Measurements from ENCODE around the gene FHIT. TPM values are rescaled to one million over a fixed set of nuclear protein-coding genes. Genes with fewer than 3 reads are reported as not detected.

The FHIT gene
- total and polyA plus RNA-seq, 2 of the 4 experiments (the other 2 are of a cell fraction), result 0.07 TPM; not detected in 1

DNA sequence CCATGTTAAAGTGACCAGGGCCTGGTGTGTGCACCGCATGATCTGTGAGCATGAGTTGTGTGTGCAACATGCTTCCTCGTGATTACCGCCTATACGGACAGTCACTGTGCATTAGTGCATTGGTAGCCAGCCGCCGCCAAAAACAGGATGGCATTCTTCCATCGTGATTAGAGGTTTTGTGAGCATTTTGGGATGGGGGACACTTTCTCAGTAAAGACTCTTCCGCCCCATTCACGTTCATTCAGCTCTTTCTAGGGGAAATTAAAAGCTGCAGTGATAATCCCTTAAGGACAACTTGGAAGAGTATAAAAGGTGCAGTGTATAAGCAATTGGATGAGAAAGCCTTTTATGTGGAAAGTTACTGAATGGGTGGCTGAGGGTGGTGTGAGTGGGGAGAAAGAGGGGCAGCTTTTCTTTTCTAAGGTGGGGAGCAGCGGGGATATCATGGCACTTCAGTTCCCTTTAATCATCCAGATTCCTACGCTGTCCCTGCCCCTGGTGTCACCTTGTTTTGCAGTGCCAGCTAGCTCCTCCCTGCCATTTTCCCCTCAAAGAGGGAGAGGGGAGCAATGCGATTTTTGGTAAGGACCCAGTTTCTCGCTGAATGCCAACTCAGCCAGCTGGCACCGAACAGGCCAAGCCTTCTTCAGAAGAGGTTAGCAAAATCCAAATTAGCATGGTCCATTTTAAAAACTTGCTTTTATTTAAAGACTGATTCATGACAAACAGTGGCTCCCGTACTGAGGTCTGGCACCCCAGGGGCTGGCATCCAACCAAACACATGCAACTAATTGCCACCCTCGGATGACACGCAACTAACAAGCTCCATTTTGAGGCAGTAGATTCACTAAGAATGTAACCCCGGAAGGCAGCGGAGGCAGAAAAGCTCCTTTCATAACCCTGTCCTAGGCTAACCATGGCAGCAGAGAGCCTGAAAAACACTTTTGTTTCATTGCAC lies 447.8 kb downstream of the FHIT start (continued):
- TF ChIP-seq MAFK (IDR thresholded peaks at IDR 0.05; ENCODE audit: low read depth, low read length), result no peak

GRCh38 chr3:60801307-60801706 lies 449.9 kb downstream of the FHIT start:
- in situ Hi-C loops (cut with MboI; ENCODE audit: low sequenced_read_pairs) (no loop called here), intact Hi-C loops (cut with micrococcal nuclease) (no loop called here), dilution Hi-C loops (cut with HindIII; ENCODE audit: low sequenced_read_pairs, unreplicated experiment) (no loop called here)
- POLR2A ChIA-PET (ENCODE audit: unreplicated experiment), result no interaction called here
- Histone ChIP-seq H3K27me3 (ENCODE audit: control insufficient read depth, insufficient read depth, low read length) (no peaks in the 10 kb centered on the region), H3K9me3 (ENCODE audit: control insufficient read depth, insufficient read depth, low read length) (0 out of 2 replicates have a peak, but pooled peaks cover 6% of the 10 kb centered on the region), H2AK9ac (replicated peaks; ENCODE audit: low read depth, low read length, poor library complexity) (no peak overlapping the region), H4K8ac (ENCODE audit: low read depth in 2 of 2, low read length in 2 of 2) (no peak overlapping the region), H2BK120ac (ENCODE audit: low read depth, low read length) (no peak overlapping the region), H2BK15ac (ENCODE audit: low read depth, low read length) (no peak overlapping the region), H3K9ac (ENCODE audit: low read depth, low read length) (no peak overlapping the region), H3K14ac (replicated peaks; ENCODE audit: low read depth, low read length) (no peak overlapping the region), H3K9me1 (ENCODE audit: insufficient read depth, low read length) (no peaks in the 10 kb centered on the region), H2AFZ (replicated peaks; ENCODE audit: low read length, poor library complexity) (no peak overlapping the region), H3K4me3 (ENCODE audit: insufficient read depth, low read depth, low read length) (no peak overlapping the region), H3K79me1 (ENCODE audit: low read depth in 1 of 2, low read length in 2 of 2) (no peaks in the 10 kb centered on the region), H2BK5ac (ENCODE audit: low read depth, low read length, poor library complexity, severe bottlenecking) (no peak overlapping the region), H3K36me3 (ENCODE audit: control insufficient read depth, insufficient read depth, low read length) (no peaks in the 10 kb centered on the region), H4K91ac (ENCODE audit: insufficient read depth, low read depth, low read length) (no peak overlapping the region), H3K23ac (ENCODE audit: low read depth, low read length) (no peak overlapping the region), H4K20me1 (ENCODE audit: insufficient read depth, low read length) (no peaks in the 10 kb centered on the region), H3K18ac (ENCODE audit: low read depth, low read length) (no peak overlapping the region), H3K56ac (ENCODE audit: extremely low read depth, insufficient read depth, low read length) (no peak overlapping the region), H2BK20ac (ENCODE audit: low read depth, low read length) (no peak overlapping the region), H4K5ac (ENCODE audit: low read depth, low read length) (no peak overlapping the region), H3K27ac (ENCODE audit: insufficient read depth, low read length) (no peak overlapping the region), H3K4ac (ENCODE audit: low read depth, low read length) (no peak overlapping the region), H3K4me2 (ENCODE audit: low read depth, low read length) (no peak overlapping the region), H2AK5ac (ENCODE audit: low read depth, low read length) (no peak overlapping the region), H3K4me1 (ENCODE audit: control insufficient read depth, insufficient read depth, low read length) (no peaks in the 10 kb centered on the region)
- ATAC-seq (ENCODE audit: low read depth) (no peak), DNase-seq (no peak)
- CTCF ChIA-PET, result no interaction called here
- WGBS, 2 experiments (ENCODE audit: extremely low coverage in 2 of 2, insufficient read length in 1 of 2), result no CpG with 5 or more reads among the region's 2 CpGs
- BruUV-seq (replicated peaks), result no TSS peak
- no peak for TF ChIP-seq SMC3 (IDR thresholded peaks at IDR 0.05; ENCODE audit: low read depth, low read length)
- no peak for TF ChIP-seq CEBPB (IDR thresholded peaks at IDR 0.05; ENCODE audit: low read depth, low read length)
- no peak for TF ChIP-seq USF2 (IDR thresholded peaks at IDR 0.05; ENCODE audit: low read depth, low read length)
- no peak for TF ChIP-seq CHD1 (IDR thresholded peaks at IDR 0.05; ENCODE audit: low read depth, low read length)
- TF ChIP-seq BHLHE40 (IDR thresholded peaks at IDR 0.05; ENCODE audit: low read depth, low read length), result no peak
- TF ChIP-seq POLR2A (IDR thresholded peaks at IDR 0.05; ENCODE audit: low read depth, low read length), result no peak
- TF ChIP-seq, protein P1, sequence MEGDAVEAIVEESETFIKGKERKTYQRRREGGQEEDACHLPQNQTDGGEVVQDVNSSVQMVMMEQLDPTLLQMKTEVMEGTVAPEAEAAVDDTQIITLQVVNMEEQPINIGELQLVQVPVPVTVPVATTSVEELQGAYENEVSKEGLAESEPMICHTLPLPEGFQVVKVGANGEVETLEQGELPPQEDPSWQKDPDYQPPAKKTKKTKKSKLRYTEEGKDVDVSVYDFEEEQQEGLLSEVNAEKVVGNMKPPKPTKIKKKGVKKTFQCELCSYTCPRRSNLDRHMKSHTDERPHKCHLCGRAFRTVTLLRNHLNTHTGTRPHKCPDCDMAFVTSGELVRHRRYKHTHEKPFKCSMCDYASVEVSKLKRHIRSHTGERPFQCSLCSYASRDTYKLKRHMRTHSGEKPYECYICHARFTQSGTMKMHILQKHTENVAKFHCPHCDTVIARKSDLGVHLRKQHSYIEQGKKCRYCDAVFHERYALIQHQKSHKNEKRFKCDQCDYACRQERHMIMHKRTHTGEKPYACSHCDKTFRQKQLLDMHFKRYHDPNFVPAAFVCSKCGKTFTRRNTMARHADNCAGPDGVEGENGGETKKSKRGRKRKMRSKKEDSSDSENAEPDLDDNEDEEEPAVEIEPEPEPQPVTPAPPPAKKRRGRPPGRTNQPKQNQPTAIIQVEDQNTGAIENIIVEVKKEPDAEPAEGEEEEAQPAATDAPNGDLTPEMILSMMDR (conservative IDR thresholded peaks at IDR 0.05; ENCODE audit: low read depth, low read length), result no peak
- TF ChIP-seq NFE2L2 (IDR thresholded peaks at IDR 0.05; ENCODE audit: low read depth, low read length), result no peak
- no peak for TF ChIP-seq FOS (IDR thresholded peaks at IDR 0.05; ENCODE audit: low read depth, low read length)
- no peak for TF ChIP-seq MAFK (IDR thresholded peaks at IDR 0.05; ENCODE audit: low read depth, low read length)
- no peak for TF ChIP-seq MAZ (IDR thresholded peaks at IDR 0.05; ENCODE audit: borderline replicate concordance, low read depth, low read length)
- TF ChIP-seq MXI1 (IDR thresholded peaks at IDR 0.05; ENCODE audit: borderline replicate concordance, low read depth, low read length), result no peak
- no peak for TF ChIP-seq RAD21 (IDR thresholded peaks at IDR 0.05; ENCODE audit: low read length)
